HG03196 (cell line): Measurements from ENCODE around the gene STPG1.
"Not testable (repeated sequence)": the region's sequence is repeated elsewhere in the genome, so short reads cannot be mapped to it uniquely, and the experiment has no call there.

Experiments
- ATAC-seq: cut with Tn5 transposase; IDR thresholded peaks from one replicate; pipeline ENCODE4 v1.9.1; 2021; ENCODE audit not compliant: unreplicated experiment

Gene STPG1, protein sequence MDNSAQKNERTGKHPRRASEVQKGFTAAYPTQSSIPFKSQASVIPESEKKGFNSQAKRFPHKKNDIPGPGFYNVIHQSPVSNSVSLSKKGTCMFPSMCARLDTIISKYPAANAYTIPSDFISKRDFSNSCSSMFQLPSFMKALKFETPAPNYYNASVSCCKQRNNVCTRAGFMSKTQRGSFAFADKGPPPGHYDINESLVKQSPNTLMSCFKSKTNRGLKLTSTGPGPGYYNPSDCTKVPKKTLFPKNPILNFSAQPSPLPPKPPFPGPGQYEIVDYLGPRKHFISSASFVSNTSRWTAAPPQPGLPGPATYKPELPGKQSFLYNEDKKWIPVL

DNA sequence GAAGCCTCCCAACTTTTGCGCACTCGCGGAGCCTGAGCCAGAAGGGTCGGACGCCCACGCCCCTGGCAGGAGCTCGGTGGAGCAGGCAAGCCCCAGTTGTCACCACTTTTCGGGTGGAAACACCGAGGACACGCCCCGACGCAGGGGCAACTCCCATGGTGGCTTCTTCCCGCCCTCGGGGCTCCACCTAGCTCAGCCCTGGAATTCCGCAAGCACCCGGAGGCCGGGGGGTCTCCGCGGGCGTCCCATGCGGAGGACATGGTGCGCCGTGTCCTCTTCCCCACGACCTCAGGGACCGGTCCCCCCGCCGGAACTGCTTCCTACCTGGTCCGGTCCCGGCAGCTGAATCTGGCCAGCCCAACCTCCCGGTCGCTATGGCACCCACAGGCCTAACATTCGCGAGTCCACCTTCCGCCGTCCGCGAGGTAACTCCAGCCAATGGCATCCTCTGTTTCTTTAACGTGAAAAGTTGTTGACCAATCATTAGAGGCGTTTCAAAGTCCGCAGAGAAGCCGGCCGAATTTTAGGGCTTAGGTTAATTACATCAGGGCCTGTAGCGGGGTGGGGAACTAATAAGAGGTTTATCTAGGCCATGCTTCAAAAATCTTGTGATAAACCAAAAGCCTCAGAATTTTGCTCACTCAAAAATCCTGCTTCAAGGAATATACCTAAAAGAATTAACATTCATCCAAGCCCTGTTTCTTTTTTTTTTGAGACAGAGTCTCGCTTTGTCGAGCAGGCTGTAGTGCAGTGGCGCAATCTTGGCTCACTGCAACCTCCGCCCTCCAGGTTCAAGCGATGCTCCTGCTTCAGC lies at the start of gene STPG1:
STPG1 (minus strand) TSS at position 433 of the 814 bp plus-strand sequence. CDS start 12,394 bp downstream, outside the sequence.
- no peak for ATAC-seq

DNA sequence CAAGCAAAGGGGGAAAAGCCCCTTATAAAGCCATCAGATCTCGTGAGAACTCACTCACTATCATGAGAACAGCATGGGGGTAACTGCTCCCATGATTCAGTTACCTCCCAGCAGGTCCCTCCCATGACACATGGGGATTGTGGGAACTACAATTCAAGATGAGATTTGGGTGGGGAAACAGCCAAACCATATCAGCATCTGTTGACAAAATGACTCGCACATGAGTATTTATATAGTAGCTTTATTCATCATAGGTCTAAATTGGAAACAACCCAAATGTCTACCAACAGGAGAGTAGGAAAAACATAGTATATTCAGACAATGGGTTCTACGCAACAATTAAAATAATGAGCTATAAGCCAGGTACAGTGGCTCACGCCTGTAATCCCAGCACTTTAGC lies 48.5 kb upstream of the STPG1 start:
- ATAC-seq, result not testable (repeated sequence)

DNA sequence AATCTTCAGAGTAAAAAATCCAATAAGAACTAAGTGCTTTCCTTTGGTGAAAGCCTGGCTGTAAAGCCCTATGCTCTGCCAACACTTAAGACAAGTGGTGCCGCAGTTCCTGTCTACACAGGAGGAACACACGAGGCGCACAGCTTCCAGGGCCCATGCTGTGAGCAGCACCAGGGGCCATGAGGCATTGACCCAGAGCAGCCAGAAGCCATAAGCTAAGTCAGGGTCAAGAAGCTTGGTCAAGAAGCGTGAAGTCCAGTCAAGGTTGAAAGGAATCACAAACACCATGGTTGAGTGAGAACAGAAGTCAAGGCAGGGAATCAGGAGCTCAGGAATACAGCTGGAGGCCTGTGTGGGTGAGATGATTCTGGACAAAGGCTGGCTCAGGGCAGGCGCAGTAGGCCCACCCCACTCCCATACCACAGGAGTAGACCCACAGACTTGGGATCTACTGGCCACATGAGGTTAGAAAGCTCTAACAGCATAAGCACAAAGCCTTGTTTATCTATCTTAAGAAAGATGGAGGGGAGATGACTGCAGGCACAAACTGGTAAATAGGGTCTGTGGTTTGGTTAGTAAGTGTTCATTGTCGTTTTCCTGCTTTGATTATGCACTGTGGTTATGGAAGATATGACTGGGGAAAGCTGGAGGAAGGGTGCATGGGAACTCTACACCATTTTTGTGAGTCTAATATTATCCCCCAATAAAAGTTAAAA lies 46.1 kb upstream of the STPG1 start:
- ATAC-seq, result no peak

DNA sequence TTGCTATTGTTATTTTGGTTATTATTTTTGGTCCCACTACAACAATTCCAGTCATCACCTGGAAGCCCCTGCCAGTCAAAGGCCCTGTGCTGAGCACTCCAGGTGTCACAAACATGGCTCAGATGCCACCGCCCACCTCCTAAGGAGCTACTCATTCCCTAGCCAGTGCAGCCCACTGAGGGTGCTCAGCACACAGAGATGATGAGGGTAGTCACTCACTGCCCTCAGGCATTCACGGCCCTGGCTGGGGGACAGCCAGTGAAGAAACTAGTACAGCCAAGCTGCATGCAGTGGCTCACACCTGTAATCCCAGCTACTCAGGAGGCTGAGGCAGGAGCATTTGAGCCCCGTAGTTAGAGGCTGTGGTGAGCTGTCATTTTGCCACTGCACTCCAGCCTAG lies 44.3 kb upstream of the STPG1 start:
- ATAC-seq, result no peak

DNA sequence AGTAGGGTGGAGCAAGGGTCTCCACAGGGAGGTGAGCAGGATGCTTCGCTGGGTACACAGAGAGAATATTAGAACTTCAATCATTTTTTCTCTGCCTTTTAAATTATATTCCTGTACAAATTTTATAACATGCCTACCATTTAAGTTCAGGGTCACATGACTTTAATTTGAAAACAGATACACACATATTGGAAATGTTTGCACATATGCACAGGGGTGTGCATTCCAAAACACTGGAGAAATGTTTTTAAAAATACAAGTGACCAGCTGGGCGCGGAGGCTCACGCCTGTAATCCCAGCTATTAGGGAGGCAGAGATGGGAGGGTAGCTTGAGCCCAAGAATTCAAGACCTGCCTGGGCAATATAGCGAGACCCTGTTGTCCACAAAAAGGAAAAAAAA lies 41.7 kb upstream of the STPG1 start:
- ATAC-seq, result no peak

DNA sequence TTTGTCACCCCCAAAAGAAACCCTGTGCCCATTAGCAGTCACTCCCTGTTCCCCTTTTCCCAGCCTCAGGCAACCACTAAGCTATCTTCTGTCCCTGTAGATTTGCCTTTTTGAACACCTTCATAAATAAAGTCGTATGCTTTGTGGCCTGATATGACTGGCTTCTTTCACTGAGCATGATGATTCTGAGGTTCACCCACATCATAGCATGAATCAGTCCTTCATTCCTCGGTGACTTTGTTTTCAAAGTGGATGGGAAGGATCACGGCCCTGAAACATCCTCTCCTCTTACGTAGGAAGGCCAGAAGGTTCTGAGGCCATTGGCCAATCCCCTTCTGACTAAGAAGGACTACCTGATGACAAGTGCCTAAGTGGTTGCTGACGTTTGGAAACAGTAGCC lies 41.1 kb upstream of the STPG1 start:
- no peak for ATAC-seq

DNA sequence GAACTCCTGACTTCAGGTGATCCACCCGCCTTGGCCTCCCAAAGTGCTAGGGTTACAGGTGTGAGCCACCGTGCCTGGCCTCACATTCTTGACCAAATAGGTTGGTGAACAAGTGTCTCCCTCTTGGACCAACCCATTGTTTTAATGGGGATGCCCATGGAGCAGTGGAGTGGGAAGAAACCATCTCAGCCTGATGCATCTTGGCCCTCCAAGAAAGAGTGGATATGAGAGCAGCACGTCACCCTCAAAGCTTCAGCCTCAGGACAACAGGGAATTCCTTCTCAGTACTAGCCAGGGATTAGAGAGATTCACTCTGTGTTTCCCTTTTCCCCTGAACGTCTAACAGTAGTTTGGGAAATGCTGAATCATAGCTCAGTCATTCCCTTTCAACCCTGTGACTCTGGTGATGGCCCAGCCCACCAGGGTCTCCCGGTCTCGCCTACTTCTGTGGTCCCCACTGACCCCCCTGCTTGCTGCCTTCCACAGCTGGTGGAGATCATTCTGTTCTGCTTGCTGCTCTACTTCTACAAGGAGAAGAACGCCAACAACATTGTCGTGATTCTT lies 39.4 kb upstream of the STPG1 start:
- no peak for ATAC-seq

DNA sequence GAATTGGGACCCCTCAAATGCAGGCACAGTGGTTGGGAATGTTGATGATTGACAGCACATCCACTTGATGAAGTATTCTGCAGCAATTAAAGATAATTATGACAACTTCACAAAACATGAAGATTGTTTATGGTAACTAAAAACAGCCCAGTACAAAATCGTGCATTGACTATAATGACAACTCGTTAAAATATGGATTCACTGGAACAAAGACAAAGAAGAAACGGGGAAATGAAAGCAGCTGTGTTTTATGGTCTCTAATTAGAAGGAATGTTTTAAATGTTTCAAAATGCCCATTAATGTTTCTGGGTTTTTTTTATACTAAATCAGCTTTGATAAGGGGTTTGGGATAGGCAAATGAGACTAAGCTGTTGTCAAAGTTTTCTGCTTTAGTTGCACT lies 38.2 kb upstream of the STPG1 start:
- no peak for ATAC-seq

DNA sequence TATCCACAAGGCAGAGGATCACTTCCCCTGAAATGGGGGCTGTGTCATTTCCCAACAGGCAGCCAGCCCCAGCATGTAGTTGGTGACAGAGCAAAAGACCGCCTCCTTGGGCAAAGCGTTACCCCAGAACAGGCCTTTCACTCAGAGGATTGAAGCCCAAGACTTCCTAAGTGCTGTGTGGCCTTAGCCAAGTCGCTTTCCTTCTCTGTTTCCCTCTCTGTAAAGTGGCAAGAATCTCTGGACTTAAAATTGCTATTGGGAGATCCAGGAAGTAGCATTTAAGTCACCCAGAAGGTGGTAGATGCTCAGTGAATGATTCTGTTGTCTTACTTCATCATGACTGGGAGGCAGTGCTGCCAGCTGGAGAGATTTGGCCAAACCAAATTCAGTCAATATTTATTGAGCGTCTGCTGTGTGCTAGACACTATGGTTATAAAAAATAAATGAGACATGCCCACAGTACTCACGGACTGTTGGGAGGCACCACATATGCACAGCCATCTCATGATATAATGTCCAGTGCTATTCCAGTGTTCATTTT lies 37.3 kb upstream of the STPG1 start:
- no peak for ATAC-seq

DNA sequence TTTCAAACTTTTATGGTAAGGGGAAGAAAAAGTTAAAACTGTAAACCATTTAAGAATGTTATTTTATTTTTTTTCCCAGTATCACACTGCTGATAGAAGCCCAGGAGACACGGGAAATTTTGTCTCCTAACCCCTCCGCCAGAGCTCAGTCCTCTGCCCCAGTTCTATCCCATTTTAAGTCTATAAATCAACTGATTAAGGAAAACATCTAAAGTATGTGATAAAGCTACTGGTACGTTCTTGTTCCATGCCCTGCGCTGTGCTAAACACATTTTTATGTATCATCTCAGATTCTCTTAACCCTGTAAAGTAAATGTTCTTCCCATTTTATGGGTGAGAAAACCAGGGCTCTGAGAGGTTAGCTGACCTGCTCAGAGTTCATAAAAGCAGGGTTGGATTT lies 36.7 kb upstream of the STPG1 start:
- no peak for ATAC-seq

DNA sequence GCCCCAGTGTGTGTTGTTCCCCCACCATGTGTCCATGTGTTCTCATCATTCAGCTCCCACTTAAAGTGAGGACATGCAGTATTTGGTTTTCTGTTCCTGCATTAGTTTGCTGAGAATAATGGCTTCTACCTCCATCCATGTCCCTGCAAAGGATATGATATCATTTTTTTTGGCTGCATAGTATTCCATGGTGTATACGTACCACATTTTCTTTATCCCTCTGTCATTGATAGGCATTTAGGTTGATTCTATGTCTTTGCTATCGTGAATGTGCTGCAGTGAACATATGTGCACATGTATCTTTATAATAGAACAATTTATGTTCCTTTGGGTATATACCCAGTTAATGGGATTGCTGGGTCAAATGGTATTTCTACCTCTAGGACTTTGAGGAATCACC lies 32.9 kb upstream of the STPG1 start:
- ATAC-seq, result not testable (repeated sequence)

DNA sequence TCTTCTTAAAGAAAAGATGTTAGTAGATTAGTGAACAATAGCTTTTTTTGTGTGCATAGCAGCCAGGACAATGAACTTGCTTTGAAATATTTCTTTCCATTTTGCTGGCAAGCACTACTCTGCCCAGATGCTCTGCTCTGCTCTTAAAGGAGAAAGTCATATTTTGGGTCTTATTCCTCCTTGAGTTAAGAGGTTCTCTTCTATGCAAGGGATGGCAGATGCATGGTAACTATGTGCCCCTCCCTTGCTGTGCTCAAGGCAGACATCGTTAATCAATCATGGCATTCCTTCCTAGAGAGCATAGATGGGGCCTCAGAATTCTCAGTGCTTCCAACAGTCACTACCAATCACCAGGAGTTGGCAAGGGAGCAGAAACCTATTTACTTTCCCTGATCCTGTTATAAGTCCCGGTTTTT lies 29.7 kb upstream of the STPG1 start:
- no peak for ATAC-seq

DNA sequence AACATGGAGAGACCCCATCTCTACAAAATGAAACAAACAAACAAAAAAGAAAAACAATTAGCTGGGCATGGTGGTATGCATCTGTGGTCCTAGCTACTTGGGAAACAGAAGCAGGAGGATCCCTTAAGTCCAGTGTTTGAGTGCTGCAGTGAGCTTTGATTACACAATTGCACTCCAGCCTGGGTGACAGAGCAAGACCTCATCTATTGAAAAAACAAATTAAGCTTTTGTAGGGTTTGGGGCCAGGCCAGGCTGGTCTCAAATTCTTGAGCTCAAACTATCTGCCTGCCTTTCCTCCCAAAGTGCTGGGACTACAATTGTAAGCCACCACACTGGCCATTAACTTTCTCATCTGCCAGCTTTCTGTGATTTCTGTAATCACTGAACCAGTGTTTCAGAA lies 29.2 kb upstream of the STPG1 start:
- ATAC-seq, result no peak

DNA sequence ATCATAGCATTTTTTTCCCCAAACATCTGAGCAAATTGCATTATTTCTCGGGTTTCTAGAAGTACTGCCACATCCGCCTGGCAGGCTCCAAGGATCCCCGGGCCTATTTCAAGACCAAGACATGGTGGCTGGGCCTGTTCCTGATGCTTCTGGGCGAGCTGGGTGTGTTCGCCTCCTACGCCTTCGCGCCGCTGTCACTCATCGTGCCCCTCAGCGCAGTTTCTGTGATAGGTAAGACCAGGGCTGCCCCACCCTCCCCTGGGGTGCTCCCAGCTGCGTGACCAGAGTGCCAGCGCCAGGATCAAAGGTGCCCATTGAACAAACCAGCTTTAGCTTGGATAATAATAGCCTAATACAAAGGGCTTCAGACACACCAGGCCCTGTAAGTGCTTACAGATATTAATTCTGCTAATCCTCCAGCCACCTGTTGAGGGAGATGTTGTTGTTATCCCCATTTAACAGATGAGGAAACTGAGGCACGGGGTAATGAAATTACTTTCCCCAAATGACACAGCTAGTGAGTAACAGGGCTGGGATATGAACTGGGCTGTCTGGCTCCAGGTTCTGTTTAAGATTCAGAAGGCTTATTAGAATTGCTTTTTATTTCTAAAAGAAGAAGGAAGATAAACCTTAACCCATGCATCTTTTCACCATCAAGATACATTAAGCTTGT lies 28.6 kb upstream of the STPG1 start:
- no peak for ATAC-seq

DNA sequence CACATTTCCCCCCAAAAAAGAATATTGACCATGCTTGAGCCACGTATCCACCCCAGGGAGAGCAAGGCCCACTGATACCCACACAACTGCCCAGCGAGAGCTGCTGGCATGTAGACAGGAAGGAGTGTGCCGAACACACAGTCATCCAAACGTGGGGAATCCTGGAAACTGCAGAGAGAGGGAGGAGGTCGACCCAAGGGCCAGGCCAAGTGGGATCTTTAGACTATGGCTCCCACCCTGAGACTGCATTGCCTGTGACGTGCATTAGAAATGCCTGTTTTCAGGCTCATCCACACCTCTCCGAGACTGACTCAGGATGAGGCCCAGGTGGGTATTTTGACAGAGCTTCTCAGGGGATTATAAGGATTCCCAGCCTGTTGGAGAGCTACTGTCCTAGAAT lies 27.9 kb upstream of the STPG1 start:
- ATAC-seq, result no peak

DNA sequence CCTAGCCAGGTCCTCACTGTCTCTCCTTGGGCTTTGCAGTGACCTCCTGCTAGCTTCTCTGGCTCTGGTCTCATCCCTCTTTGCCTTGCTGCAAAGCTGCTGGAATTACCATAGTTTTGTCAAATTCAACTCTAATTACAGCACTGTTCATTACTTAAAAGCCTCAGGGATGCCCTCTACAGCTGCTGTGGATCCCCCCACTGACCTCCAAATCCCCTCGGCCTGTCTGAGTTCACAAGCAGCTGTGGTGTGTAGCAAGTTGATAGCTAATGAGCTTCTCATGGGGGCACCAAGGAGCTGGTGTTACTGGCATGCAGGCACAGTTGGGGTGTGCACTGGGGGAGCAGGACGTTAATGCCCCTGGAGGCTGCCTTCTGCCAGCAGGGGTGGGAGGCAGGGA lies 26.9 kb upstream of the STPG1 start:
- no peak for ATAC-seq

DNA sequence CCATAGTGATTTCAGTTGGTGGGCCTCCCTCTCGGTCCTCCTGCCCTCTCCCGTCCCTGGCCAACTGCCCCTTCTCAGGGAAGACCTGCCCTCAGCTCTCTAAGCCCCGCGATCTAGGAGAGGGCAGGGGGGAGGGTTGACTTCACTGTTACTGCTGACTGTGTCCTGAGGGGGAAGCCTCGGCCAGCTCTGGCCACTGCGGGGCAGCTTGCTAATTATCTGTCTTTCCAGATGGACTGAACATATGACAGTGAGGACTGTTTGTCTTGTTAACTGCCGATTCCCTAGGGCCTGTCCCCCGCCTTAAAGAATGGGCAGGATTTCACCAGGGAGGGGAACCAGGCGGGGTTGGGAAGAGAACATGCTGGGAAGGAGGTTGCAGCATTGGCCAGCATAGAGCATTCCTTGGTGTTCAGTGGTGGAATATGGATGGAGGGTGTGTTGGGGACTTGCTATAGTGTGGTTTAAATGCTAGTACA lies 24.9 kb upstream of the STPG1 start:
- no peak for ATAC-seq

DNA sequence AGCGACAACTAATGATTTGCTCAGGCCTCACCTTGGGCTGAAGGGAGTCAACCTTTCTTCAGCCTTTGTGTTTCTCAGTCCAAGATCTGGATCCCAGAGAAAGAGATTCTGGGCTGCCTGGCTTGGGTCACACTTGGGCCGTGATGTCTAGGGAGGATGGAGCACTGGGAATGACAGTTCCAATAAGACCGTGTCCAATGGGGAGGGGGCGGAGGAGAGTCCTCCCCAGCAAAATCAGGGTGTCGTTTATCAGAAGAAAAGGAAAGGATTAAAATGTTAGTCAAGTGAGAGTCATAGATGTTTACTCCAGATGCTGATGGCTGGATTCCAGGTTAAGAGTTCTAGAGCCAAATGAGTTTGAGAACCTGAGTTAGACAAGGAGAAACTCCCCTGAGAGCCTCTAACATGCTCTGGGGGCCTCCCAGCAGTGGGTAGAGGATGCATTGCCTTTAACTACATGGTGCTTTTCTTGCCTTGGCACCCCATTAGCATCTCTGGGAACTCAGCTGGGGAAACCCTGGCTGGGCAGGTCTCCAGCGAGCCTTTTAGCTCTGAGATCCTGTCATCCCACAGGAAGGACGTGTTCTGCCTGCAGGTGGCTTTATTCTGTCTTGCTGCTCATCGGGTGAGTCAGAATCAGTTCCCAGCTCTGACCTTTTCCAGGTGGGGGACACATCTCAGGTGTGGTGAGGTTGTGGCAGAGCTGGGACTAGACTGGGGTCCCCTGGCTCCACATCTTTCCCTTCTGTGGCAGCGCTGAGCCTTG lies 24.2 kb upstream of the STPG1 start:
- ATAC-seq, result no peak

DNA sequence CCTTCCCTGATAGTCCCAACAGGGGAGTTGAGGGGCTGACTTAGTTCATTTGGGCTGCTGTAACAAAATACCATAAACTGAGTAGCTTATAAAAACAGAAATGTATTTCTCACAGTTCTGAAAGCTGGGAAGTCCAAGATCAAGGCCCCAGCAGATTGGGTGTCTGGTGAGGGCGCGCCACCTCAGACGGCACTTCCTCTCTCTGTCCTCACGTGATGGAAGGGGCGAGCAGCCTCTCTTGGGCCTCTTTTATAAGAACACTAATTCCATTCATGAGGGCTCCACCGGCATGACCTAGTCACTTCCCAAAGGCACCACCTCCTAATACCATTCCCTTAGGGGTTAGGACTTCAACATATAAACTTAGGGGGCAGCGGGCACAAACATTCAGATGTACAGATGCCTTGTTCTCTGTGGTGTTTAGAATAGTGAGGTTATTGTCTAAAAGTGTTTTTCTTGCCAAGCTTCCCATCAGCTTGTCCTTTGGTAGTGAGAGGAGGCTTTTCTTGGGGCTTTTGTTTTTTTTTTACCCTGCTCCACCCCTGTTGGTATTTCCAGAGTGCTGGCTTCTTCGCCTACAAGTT lies 22.3 kb upstream of the STPG1 start:
- no peak for ATAC-seq

DNA sequence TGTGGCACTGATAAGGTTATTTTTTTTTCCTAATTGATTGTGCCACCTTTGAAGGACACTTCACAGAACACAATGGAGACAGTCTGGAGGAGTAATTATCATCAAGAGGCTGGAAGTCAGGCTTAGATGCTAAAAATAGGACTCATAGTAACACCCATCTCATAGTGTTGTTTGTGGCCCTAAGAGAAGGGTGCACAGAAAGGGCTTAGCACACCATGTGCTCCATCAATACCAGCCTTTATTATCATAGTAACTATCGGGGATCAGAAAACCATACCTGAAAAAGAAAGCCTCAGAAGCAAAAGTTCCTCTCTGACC lies 13.9 kb upstream of the STPG1 start:
- ATAC-seq, result no peak
